ENCODE measurements around the gene C19orf25.
"Not testable (repeated sequence)": the region's sequence is repeated elsewhere in the genome, so short reads cannot be mapped to it uniquely, and the experiment has no call there.

The C19orf25 gene

DNA sequence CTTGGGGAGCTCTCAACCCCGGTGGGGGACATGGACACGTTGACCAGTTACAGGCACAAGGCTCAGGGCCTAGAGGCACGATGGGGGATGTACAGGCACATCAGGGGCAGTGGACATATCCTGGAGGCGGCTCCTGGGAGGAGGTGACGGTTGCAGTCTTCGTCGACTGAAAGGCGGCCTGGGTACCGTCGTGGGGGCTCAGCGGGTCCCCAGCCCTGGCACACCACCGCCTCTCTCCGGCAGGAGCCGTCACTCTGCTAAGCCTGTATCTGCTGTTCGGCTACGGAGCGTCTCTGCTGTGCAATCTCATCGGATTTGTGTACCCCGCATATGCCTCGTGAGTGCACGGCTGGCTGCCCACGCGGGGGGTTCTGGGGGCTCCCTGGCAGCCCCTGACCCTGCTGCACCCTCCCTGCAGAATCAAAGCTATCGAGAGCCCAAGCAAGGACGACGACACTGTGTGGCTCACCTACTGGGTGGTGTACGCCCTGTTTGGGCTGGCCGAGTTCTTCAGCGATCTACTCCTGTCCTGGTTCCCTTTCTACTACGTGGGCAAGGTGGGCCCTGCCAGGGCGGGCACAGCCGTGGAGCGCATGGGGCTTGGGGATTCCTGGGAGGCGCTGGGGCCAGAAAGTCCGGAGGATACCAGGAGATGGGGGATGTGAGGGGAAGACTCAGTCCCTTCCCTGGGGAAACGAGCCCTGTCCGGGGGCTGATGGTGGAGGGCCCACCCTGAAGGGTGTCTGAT is 16.2 kb upstream of the C19orf25 start:
- DNase-seq, result no peak

GRCh38 chr19:1494115-1494815 is 15.2 kb upstream of the C19orf25 start:
- DNase-seq, result no peak

GRCh38 chr19:1492474-1493006 is 13.5 kb upstream of the C19orf25 start:
- no peak for DNase-seq

GRCh38 chr19:1491849-1492170 is 12.8 kb upstream of the C19orf25 start:
- DNase-seq, result no peak

DNA sequence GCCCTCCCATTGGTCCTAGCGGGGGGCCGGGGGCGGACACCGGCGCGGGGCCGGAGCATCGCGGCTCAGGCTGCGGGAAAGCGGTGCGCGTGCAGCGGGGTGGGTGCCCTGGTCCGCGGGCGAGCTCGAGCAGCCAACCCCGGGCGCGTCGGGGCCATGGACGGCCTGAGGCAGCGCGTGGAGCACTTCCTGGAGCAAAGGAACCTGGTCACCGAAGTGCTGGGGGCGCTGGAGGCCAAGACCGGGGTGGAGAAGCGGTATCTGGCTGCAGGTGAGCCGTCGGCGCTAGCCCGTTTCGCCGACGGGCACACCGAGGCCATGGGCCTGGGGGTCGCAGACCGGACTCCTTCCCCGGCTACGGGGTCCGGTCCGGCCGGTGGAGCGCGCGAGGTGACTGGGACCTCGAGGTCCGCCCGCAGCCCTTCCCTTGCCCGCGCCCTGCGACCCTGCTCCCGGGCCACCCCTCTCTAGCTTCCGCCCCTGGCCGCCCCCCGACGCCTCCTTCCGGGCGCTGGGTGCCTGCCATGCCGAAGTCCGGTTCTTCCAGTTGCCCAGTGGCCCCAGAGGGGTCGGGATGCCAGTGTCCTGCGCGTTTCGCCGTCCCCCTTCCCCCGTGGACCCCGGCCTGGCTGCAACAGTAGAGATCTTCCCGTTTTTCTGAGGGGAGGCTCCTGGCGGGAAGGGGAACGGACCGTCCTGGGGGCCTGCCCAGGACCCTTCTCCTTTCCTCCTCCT is 12.3 kb upstream of the C19orf25 start, which contains the start of gene REEP6:
TSS of gene REEP6 (plus strand) at position 68 of the 735 bp plus-strand sequence. CDS start at position 157, 89 bp downstream.
- no peak for DNase-seq

DNA sequence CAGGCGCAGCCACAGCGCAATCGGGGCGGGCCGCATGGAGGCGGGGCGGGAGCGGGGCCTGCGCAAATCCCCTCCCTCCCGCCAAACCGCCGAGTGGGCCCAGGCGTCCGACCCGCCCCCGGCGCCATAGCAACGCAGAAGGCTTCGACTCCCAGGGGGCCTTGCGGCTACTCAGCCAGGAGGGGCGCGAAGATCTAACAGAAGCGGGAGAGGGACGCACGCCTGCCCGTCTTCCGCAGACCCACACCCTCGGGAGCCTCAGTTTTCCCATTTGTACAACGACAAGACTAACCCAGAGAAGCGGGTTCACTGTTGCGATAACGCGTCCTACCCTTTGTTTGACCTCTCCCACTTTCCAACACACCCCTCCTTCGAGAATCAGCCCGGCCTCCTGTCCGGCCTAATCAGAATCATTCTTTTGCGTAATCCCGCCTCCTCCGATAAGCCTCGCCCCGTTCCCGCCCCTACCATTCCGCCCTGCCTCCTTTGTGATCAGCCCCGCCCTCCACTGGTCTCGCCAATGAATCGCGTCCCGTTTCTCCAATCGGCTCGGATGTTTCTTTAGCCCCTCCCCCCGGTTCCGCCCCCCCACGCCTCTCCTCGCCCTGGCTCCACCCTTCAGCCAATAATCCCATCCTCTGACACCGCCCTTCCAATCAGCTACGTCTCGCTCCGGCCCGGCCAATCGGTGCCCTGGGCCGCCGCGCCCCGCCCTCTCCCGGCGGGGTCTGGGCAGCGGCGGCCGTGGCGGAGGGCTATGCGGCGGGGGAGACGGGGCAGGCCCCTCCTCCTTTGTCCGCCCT is 11.5 kb upstream of the C19orf25 start, which contains the start of gene PCSK4:
TSS of gene PCSK4 (minus strand) at position 40 of the 803 bp plus-strand sequence. CDS start at position 36, 4 bp downstream.
- DNase-seq, result peak; percentile 93 to 96

GRCh38 chr19:1489463-1490310 is 10.7 kb upstream of the C19orf25 start:
- DNase-seq, result no peak

- DNase-seq, result no peak
Measured at GRCh38 chr19:1488282-1488601, 9.2 kb upstream of the C19orf25 start.

GRCh38 chr19:1487576-1488281 is 8.7 kb upstream of the C19orf25 start:
- no peak for DNase-seq

DNA sequence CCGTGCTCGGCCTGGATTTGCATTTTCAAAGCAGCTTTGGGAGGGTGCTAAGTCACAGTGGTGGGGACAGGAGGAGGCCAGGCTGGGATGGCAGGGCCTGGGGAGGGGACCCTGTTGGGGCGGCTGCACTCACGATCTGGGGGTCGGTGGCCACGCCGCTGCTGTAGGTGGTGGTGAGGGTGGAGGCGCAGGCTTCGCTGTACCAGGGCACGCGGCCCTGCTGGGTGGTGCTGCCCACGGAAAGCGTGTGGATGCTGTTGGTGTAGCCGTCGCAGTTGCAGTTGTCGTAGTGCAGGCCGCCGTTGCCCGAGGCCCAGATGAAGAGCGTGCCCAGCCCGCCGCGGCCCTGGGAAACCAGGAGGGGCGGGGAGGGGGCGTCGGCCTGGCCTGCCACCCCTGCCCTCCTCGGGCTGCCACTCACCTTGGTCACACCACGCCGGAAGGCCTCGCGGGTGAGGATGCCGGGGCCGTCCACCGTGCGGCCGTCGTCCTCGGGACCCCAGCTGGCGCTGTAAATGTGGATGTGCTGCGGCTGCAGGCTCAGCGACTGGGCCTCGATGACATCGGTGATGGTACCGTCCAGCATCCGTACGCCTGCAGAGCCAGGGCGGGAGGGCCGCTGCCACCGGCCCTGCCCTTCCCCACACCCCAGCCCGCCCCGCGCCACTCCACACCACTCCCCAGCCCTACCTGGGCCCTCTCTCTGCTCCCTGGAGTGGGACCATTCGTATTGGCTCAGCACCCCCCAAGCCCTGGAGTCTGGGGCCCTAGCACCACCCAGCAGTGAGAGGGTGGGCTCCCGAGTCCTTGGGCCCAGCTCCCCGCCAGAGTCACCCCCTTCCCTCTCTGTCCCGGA is 7.9 kb upstream of the C19orf25 start:
- DNase-seq, result no peak

GRCh38 chr19:1483979-1484428 is 5.0 kb upstream of the C19orf25 start:
- no peak for DNase-seq

- DNase-seq, result no peak
Measured at GRCh38 chr19:1483131-1483978, 4.3 kb upstream of the C19orf25 start.

DNA sequence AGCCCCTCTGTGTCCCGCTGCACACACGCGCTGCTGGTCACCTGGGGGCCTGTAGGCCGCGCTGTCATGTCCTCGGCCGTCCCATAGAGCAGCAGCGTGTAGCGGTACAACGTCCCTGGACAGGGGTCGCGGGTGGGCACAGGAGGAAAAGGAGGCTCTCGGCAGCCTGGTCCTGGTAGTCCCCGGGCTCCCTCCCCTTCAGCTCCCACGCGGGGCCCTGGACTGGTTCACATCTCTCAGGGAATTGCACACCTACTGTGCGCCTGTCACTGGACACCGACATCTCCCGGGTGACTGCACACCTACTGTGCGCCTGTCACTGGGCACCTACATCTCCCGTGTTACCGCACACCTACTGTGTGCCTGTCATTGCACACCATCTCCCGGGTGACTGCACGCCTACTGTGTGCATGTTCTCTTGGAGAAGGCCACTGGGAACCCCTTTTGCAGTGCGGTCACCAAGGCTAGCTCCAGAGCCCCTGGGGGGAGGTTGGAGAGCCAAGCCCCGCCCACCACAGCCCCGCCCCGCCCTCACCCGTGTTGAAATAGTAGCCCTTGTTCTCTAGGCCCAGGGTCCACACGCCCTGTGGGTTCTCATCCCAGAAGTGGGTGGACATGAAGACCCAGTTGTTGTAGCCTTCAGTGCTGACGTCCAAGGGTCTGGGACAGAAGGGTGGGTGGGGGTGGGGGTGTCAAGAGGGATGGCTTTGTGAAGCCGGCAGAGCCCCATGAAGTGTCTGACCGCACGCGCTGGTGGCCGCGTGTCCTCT is 3.5 kb upstream of the C19orf25 start:
- no peak for DNase-seq

DNA sequence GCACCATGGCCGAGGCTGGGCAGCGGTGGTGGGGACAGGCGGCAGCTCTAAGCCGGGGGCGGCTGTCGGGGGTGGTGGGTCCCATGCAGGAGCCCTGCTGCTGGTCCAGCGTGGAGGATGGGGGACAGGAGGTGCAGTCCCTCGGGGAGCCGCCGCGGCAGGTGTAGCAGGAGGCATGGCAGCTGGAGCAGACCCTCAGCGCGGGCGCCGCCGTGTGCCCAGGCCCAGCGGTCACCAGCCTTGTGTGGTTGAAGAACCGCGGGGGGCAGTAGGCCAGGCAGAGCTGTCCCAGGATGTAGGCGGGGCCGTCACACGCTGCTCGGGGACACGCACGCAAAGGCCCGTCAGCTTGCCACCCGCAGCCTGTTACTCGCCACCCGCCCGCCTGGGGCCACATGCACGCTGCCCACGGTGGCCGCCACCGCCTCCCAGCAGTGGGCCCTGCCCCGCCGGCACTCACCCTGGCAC is 2.9 kb upstream of the C19orf25 start:
- DNase-seq, result no peak

DNA sequence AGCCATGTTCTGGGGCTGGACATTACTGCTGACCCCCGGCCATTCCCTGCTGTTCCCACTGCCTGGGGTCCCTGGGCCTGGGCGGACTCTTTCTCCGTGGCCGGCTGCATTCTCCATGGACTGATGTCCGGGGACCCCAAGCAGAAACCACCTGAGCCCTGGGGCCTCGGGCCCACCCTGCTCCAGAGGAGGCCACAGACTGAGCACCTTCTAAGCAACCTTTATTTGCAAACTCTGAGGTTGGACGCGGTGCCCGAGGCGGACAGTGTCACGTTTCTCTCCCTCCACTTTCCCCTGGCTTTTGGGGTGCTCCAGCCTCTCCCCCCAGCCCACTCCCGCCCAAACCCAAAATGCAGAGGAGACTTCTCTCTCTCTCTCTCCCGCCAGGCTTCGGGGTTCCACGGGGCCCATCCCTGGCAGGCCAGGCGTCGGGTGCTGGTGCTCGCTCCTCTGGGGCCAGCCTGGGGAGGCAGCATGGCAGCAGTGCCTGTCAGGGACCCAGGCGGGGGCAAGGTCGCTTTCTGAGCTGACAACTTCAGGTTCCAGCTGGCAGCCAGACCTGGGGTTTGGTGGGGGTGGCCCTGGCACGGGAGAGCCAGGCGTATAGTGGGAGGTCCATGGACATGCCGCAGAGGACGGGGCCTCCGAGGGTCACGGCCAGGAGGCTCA is 2.3 kb upstream of the C19orf25 start:
- DNase-seq, result no peak

DNA sequence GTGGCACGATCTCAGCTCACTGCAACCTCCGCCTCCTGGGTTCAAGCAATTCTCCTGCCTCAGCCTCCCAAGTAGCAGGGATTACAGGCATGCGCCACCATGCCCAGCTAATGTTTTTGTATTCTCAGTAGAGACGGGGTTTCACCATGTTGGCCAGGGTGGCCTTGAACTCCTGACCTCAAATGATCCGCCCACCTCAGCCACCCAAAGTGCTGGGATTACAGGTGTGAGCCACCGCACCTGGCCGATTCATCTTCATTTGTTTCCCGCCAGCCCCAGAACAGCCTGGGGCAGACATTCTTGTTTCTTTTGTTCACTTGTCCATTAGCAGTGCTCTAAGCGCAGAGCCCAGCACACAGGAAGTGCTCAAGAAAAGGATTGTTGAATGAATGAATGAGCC is 2.0 kb downstream of the C19orf25 start:
- DNase-seq, result not testable (repeated sequence)

GRCh38 chr19:1475751-1476437 is 3.1 kb downstream of the C19orf25 start:
- DNase-seq, result no peak

Data from SHP77 (cell line).